Fibroblast of skin of scalp (primary cell): ENCODE measurements around the gene MAP3K20. TPM values are rescaled to one million over a fixed set of nuclear protein-coding genes. Genes with fewer than 3 reads are reported as not detected.
"Not testable (repeated sequence)": the region's sequence is repeated elsewhere in the genome, so short reads cannot be mapped to it uniquely, and the experiment has no call there.

Experiments
- DNase-seq: peaks from one replicate; pipeline ENCODE4 v3.0.0-alpha.2; 2013
- polyA plus RNA-seq, 2 experiments: library from polyadenylated mRNA; unstranded; fragments of 120-200 nt; gene quantifications; one replicate each; pipeline ENCODE4 v1.2.1, GENCODE V29; 2013; ENCODE audit not compliant: insufficient read length in 2 of 2

MAP3K20 gene
- polyA plus RNA-seq (2013, experiment 1 of 2; ENCODE audit: insufficient read length): 64.5 TPM
- 71.3 TPM for polyA plus RNA-seq (2013, experiment 2 of 2; ENCODE audit: insufficient read length)

DNA sequence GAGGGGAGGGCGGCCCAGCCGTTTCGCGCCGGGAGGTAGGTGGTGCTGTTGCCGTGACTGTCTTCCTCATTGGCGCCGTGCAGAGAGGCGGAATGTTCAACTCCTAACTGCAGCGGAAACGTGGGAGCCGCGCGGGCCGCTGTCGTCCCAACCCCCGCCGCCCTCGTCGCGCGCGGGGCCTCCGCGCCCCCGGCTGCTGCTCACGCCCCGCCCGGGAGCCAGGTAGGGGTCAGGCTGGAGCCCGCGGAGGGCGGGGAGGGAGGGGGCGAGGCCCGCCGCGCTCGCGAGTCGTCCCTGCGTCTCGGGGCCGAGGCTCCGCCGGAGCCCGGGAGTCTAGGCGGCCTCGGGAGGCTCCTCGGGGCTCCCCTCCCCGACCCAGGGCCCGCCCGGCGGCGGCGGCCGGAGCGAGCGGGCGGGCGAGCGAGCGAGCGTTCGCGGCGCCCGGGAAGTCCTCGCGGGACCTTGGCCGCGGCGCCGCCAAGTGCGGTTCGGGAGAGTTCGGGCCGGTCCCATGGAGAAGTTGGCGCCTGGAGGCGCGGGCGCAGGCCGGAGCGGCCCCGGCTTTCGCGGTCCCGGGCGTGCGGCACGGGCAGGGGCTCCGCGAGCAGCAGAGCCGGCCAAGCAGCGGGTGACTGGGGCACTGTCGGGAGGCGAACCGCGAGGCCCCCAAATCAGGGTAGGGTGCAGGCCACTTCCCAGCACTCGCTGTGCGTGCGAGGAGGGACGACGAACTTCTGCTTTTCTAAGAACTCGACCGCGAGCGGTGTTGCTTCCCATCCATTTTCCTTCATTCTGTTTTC, at the start of gene MAP3K20:
TSS of gene MAP3K20 (plus strand) at position 66 of the 800 bp plus-strand sequence. CDS start 15,186 bp downstream, outside the sequence.
- peak; percentile 85 for DNase-seq

- DNase-seq: no peak
Observed at GRCh38 chr2:173026479-173026878, 49.2 kb upstream of the MAP3K20 start.

DNA sequence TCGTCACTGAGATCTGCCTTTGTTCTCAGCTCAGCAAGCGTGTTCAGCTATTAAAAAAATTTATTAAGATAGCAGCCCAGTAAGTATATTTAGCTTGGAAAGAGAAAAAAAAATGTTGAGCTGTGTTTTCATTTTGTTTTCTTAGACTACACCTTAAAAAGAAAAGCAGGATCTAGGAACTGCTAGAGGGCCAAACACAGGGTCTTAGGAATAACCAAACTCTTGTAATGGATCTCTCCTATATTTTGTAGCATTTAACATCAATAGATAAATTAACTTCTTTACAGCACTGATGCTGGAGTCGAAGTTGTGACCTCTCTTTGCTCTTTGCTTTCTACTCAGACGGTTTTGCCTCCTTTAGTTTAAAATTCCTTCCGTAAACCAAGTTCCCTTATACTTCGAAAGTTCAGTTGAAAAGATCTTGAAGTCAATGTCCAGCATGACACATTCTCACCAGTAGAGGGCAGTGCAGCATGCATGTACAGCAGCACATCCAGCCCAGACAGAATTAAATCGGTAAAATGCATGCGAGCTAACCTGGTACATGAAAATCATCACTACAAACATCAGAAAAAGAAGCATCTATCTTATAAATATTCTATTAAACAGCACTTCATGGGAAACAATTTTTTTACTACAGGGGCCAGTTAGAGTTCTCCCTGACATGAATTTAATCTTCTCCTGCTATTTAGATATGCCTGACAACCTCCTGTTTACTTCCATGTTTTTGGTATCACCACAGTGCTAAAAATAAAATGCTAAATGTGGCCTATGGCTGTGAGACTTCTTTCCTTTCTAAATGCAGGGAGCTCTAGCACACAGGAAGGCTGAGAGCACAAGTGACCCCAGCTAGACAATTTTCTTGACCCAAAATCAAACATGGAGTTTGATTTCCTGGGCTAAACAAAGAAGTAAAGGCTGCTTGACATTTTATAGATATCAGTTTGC, 48.2 kb upstream of the MAP3K20 start:
- DNase-seq: peak; percentile 88

GRCh38 chr2:173028141-173028540, 47.5 kb upstream of the MAP3K20 start:
- no peak for DNase-seq

DNA sequence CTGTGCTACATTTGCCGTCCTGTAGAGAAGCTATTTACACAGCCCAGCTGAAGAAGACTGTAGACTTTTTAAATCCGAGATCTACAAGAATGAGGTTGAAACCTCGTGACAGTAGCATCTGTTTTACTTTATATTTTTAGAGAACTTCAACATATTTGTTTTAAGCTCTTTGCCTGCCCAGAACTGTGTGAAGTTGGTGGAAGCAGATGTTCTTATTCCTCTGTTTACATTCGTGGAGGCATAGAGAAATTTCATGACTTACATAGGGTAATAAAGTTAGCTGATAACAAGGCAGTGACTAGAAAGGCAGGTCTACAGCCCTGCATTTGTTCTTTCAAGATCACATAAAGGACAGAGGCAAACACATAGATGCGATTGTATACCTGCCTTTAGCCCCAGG, 47.0 kb upstream of the MAP3K20 start:
- DNase-seq: peak; percentile 50

GRCh38 chr2:173030561-173031490, 44.8 kb upstream of the MAP3K20 start:
- peak; percentile 48 for DNase-seq

GRCh38 chr2:173032032-173032431, 43.6 kb upstream of the MAP3K20 start:
- DNase-seq: no peak

DNA sequence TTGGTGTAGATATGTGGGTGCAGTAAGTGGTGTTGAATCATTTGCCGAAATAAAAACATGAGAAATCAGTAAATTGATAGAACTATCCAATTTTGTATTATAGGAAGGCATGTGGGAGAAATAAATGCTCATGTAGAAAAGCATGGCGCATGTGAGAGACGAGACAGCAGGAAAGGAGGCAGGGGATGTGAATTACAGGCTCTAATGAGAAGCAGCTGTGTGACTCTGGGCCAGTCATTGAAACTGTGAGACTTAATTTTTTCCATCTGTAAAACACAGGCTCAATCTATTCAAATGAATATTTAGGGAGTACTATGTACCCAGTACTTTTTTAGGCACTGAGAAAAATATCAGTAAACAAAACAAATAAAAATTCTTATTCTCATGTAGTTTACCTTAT, 42.6 kb upstream of the MAP3K20 start:
- DNase-seq: peak; percentile 81

GRCh38 chr2:173034143-173034542, 41.5 kb upstream of the MAP3K20 start:
- no peak for DNase-seq

DNA sequence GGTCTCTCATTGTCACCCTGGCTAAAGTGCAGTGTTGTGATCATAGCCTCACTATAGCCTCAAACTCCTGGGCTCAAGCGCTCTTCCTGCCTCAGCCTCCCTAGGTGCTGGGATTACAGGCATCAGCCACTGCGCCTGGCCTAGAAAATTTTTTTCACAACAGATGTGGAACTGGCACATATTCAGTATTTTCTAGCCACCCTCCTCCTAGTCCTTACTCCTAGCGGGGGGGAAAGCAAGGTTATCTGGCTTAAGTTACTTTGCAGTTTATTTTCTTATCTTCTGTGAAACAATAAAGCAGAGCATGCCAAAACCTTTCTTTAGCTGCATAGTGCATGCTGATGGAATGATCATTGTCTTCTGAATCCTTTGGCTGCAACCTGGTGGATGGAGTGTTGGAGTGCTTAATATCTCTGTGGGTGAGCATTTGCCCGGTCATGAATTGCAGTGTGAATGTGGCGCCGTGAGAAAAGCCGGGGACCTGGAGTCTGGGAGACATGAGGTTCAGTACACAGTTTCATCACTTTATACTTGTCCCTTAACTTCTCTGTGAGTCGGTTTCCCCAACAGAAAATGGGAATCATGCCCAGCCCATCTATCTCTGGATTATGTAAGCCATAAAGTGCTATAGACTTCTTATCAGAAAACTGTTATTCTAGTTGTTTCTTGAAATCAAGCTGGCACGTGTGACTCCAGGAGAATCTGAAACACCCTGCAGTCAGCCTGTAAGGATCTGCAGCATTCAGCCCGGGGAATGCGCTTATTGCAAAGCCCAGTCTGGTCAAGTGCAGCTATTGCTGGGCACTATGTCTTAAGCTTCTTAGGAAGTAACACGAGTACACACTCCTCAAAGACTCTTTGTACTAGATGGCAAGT, 38.2 kb upstream of the MAP3K20 start:
- no peak for DNase-seq

DNA sequence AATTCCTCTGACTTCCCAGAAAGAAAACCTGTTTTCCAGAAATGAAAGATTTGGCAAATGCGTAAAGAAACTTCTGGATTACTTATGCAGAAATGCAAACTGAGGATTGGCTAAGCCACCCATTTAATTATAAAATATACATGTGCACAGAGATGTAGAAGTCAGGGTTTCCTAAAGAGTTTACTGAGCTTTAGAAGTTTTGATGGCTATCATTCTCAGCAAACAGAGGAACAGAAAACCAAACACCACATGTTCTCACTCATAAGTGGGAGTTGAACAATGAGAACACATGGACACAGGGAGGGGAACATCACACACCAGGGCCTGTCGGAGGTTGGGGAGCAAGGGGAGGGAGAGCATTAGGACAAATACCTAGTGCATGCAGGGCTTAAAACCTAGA, 37.4 kb upstream of the MAP3K20 start:
- DNase-seq: not testable (repeated sequence)

GRCh38 chr2:173040729-173041128, 34.9 kb upstream of the MAP3K20 start:
- DNase-seq: no peak

GRCh38 chr2:173043476-173043875, 32.2 kb upstream of the MAP3K20 start:
- DNase-seq: no peak

- no peak for DNase-seq
Observed at GRCh38 chr2:173043897-173044519, 31.6 kb upstream of the MAP3K20 start.

- DNase-seq: no peak
Observed at GRCh38 chr2:173044686-173045085, 31.0 kb upstream of the MAP3K20 start.

DNA sequence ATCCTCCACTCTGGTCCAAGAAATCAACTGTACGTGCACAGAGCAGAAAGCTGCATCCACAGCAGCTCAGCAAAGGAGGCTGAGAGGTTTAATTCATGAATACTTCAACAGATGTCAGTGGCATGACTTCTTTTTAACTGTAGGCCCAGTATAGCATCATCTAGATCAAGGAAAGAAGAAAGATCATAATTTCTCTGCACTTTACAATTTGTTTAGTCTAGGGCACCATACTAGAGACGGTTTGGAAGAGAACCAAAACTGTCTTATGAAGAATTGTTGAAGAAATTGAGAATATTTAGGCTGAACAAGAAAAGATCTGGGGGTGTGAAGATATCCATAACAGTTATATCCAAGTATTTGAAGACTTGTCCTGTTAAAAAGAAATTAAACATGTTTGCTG, 30.5 kb upstream of the MAP3K20 start:
- no peak for DNase-seq

GRCh38 chr2:173048522-173048896, 27.1 kb upstream of the MAP3K20 start:
- no peak for DNase-seq

DNA sequence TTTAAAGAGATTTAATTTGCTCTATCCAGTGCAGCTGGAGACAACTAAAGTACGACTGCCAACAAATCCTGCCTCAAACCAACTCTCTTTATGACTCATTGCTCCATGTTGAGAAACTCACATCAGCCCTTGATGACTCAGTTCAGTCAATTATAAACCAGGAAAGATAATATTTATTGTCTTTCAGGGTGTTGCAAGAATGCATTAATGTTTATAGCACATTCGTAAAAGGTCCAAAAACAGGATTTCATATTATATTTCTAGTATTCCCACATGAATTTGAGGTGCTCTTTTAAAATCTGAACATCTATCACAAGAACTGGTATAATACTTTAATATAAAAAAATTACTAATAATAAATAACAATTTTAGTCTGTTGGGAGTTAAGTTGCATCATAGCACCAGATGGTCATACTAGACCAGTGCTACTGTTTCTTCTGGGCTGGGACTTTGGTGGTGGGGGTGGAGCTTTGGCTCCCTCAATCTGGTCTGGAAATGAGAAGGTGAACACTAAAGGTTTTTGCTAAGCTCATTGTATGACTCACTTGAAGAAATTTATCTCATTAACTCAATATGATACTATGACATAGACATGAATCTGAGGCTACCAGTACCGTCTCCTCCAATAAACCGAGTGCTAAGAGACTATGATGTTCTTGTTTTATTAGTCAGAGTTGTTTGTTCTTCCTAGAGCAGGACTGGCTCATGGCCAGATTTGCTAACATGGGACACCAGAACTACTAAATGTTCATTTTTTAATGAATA, 26.6 kb upstream of the MAP3K20 start:
- peak; percentile 94 for DNase-seq

DNA sequence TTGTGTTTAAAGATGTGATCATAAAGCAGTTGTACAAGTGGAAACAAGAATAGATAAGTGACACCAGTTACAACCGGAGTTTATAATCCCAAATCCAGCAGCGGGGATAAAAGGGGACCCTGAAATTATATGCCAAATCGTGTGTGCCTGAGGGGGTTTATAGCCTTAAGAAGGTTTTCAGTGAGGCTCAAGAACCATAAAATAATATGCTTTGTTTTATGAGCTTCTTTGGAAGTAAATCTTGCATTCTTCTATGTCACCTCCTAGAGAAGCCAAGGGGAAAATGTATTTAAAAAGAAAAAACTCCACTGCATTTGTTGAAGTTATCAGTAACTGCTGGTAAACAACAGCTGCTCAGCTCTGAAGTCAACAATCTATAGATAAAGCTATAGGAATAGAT, 25.8 kb upstream of the MAP3K20 start:
- DNase-seq: no peak

GRCh38 chr2:173050684-173051083, 25.0 kb upstream of the MAP3K20 start:
- DNase-seq: no peak
